Naive B cell (primary cell): Measurements from ENCODE around the gene SMTNL1. TPM values are rescaled to one million over a fixed set of nuclear protein-coding genes. Genes with fewer than 3 reads are reported as not detected.
A peak's percentile ranks its signal among the peaks of the same experiment; 100 is the strongest.
"Not testable (repeated sequence)": the region's sequence is repeated elsewhere in the genome, so short reads cannot be mapped to it uniquely, and the experiment has no call there.

Source experiments
- ATAC-seq, 2 donors: fragments of 150-1000 bp; cut with Tn5 transposase; 2 replicates each; pipeline ENCODE4 v1.10.0; 2021; ENCODE audit warnings: low read depth in 2 of 2, mild to moderate bottlenecking in 2 of 2, moderate library complexity in 2 of 2
- DNase-seq: peaks from one replicate; pipeline ENCODE4 v3.0.0; 2022
- H3K27ac Mint-ChIP-seq, 6 donors: one replicate each; pipeline ENCODE4 v1.8.0; 2020 to 2022; ENCODE audit warnings: mild to moderate bottlenecking in 6 of 6, mixed read lengths in 6 of 6, moderate library complexity in 5 of 6, inconsistent platforms in 2 of 6
- H3K27me3 Mint-ChIP-seq, 3 donors: one replicate each; pipeline ENCODE4 v1.8.0; 2021 to 2022; ENCODE audit warnings: mixed read lengths in 3 of 3, mild to moderate bottlenecking in 1 of 3
- H3K36me3 Mint-ChIP-seq, 2 donors: one replicate each; pipeline ENCODE4 v1.8.0; 2020 to 2022; ENCODE audit warnings: mixed read lengths in 2 of 2, inconsistent platforms in 1 of 2, mild to moderate bottlenecking in 1 of 2
- H3K4me1 Mint-ChIP-seq, 3 donors: one replicate each; pipeline ENCODE4 v1.8.0; 2020 to 2022; ENCODE audit warnings: mixed read lengths in 3 of 3, inconsistent platforms in 1 of 3, mild to moderate bottlenecking in 1 of 3, moderate library complexity in 1 of 3
- H3K4me3 Mint-ChIP-seq, 8 donors: one replicate each; pipeline ENCODE4 v1.8.0; 2020 to 2022; ENCODE audit warnings: mild to moderate bottlenecking in 8 of 8, mixed read lengths in 8 of 8, moderate library complexity in 8 of 8, inconsistent platforms in 2 of 8
- H3K9me3 Mint-ChIP-seq, 7 donors: one replicate each; pipeline ENCODE4 v1.8.0; 2020 to 2022; ENCODE audit warnings: mixed read lengths in 7 of 7, mild to moderate bottlenecking in 5 of 7, inconsistent platforms in 2 of 7, moderate library complexity in 1 of 7
- polyA plus RNA-seq, 6 donors: library from polyadenylated mRNA; unstranded; fragments of 300-500 nt; fragmentation: Illumina TruSeq; gene quantifications; one replicate each; pipeline ENCODE4 v1.2.3, GENCODE V29; 2021; ENCODE audit warnings: low read depth in 6 of 6

SMTNL1 gene
- polyA plus RNA-seq, 6 donors from 2014 or later, result 0.18 to 0.40 (median 0.34) TPM; not detected in 3

- ATAC-seq, result peak; percentile 34 to 45
- Mint-ChIP-seq H3K4me1 (peaks cover 37 to 43% (median 38%) of the 10 kb centered on the region in 3 donors), H3K4me3 (peak overlapping the region; percentile 91 to 99 (median 97))
Observed at GRCh38 chr11:57514538-57515331, 22.7 kb upstream of the SMTNL1 start.

GRCh38 chr11:57515332-57516060, 21.9 kb upstream of the SMTNL1 start, which contains the start of gene SLC43A1:
Gene SLC43A1 (minus strand): TSS chr11:57515702. CDS start chr11:57514111, 1,591 bp downstream.
- H3K36me3 Mint-ChIP-seq, result no peaks in the 10 kb centered on the region
- H3K4me1 Mint-ChIP-seq, result peaks cover 37 to 43% (median 38%) of the 10 kb centered on the region in 3 donors
- peak within 1 kb of the TSS; percentile 64 to 97 (median 90) for H3K27ac Mint-ChIP-seq
- ATAC-seq (peak; percentile 16 to 19), DNase-seq (no peak)
- no peaks in the 10 kb centered on the region for H3K9me3 Mint-ChIP-seq
- H3K4me3 Mint-ChIP-seq, result peak within 1 kb of the TSS; percentile 91 to 99 (median 97)
- no peaks in the 10 kb centered on the region for H3K27me3 Mint-ChIP-seq

More at GRCh38 chr11:57514538-57515331, 22.7 kb upstream of the SMTNL1 start:
- Mint-ChIP-seq H3K27me3 (no peaks in the 10 kb centered on the region), H3K9me3 (no peaks in the 10 kb centered on the region), H3K36me3 (no peaks in the 10 kb centered on the region), H3K27ac (peak overlapping the region; percentile 60 to 97 (median 74))
- peak; percentile 24 for DNase-seq

- Mint-ChIP-seq H3K27me3 (no peaks in the 10 kb centered on the region), H3K9me3 (no peaks in the 10 kb centered on the region), H3K36me3 (no peaks in the 10 kb centered on the region), H3K4me3 (peak overlapping the region; percentile 91 to 99 (median 97)), H3K27ac (peak overlapping the region in 3 of 6 donors; percentile 64 to 97 (median 66)), H3K4me1 (peaks cover 37 to 43% (median 38%) of the 10 kb centered on the region in 3 donors)
- DNase-seq (no peak), ATAC-seq (no peak)
Observed at GRCh38 chr11:57516061-57516443, 21.3 kb upstream of the SMTNL1 start.

- Mint-ChIP-seq H3K9me3 (no peaks in the 10 kb centered on the region), H3K4me1 (peaks cover under 1 to 13% (median 8%) of the 10 kb centered on the region in 3 donors), H3K36me3 (no peaks in the 10 kb centered on the region), H3K27me3 (no peaks in the 10 kb centered on the region), H3K4me3 (no peak overlapping the region), H3K27ac (no peak overlapping the region)
- DNase-seq, result no peak
- no peak for ATAC-seq
Observed at GRCh38 chr11:57521116-57521515, 16.3 kb upstream of the SMTNL1 start.

GRCh38 chr11:57523419-57523818, 14.0 kb upstream of the SMTNL1 start:
- DNase-seq (no peak), ATAC-seq (no peak)
- H3K4me3 Mint-ChIP-seq, result no peak overlapping the region

GRCh38 chr11:57527056-57527631, 10.3 kb upstream of the SMTNL1 start:
- Mint-ChIP-seq H3K27me3 (no peaks in the 10 kb centered on the region), H3K36me3 (no peaks in the 10 kb centered on the region), H3K9me3 (no peaks in the 10 kb centered on the region), H3K4me1 (peaks cover 16 to 30% (median 28%) of the 10 kb centered on the region in 3 donors), H3K4me3 (peak overlapping the region in 1 of 8 donors; percentile 73), H3K27ac (no peak overlapping the region)
- peak; percentile 61 for DNase-seq
- no peak for ATAC-seq

More at GRCh38 chr11:57523419-57523818, 14.0 kb upstream of the SMTNL1 start:
- H3K4me1 Mint-ChIP-seq, result peaks cover 0 to 12% (median 7%) of the 10 kb centered on the region in 3 donors
- H3K9me3 Mint-ChIP-seq, result no peaks in the 10 kb centered on the region
- H3K36me3 Mint-ChIP-seq, result no peaks in the 10 kb centered on the region
- H3K27ac Mint-ChIP-seq, result no peak overlapping the region
- no peaks in the 10 kb centered on the region for H3K27me3 Mint-ChIP-seq

GRCh38 chr11:57529012-57529411, 8.4 kb upstream of the SMTNL1 start:
- Mint-ChIP-seq H3K4me3 (peak overlapping the region in 3 of 8 donors; percentile 28 to 89 (median 41)), H3K27ac (no peak overlapping the region), H3K36me3 (no peaks in the 10 kb centered on the region), H3K4me1 (peaks cover 16 to 30% (median 28%) of the 10 kb centered on the region in 3 donors), H3K9me3 (no peaks in the 10 kb centered on the region), H3K27me3 (no peaks in the 10 kb centered on the region)
- ATAC-seq, result no peak
- no peak for DNase-seq

- Mint-ChIP-seq H3K9me3 (no peaks in the 10 kb centered on the region), H3K4me3 (peak overlapping the region; percentile 89 to 98 (median 97)), H3K36me3 (no peaks in the 10 kb centered on the region), H3K27ac (peak overlapping the region; percentile 95 to 98 (median 96)), H3K4me1 (peaks cover 16 to 30% (median 28%) of the 10 kb centered on the region in 3 donors), H3K27me3 (no peaks in the 10 kb centered on the region)
- ATAC-seq (no peak), DNase-seq (no peak)
Observed at GRCh38 chr11:57530215-57530595, 7.2 kb upstream of the SMTNL1 start.

- Mint-ChIP-seq H3K27ac (peak within 1 kb of the TSS; percentile 95 to 98 (median 96)), H3K4me1 (peaks cover 16 to 30% (median 28%) of the 10 kb centered on the region in 3 donors), H3K4me3 (peak within 1 kb of the TSS; percentile 89 to 98 (median 97)), H3K27me3 (no peaks in the 10 kb centered on the region), H3K9me3 (no peaks in the 10 kb centered on the region), H3K36me3 (no peaks in the 10 kb centered on the region)
- ATAC-seq, result peak; percentile 87 to 89
- DNase-seq, result peak; percentile 92
Observed at GRCh38 chr11:57530596-57531507, 6.5 kb upstream of the SMTNL1 start, which contains the start of gene TIMM10. Gene TIMM10 (minus strand): TSS chr11:57530754. CDS start chr11:57530189, 565 bp downstream.

GRCh38 chr11:57534449-57534848, 2.9 kb upstream of the SMTNL1 start:
- H3K36me3 Mint-ChIP-seq, H3K9me3 Mint-ChIP-seq, DNase-seq, H3K27me3 Mint-ChIP-seq, H3K4me3 Mint-ChIP-seq, ATAC-seq, H3K27ac Mint-ChIP-seq: not testable (repeated sequence)
- H3K4me1 Mint-ChIP-seq, result peaks cover 10 to 23% (median 19%) of the 10 kb centered on the region in 3 donors

- Mint-ChIP-seq H3K9me3 (no peaks in the 10 kb centered on the region), H3K4me3 (no peak overlapping the region), H3K27me3 (no peaks in the 10 kb centered on the region), H3K27ac (peak overlapping the region in 1 of 6 donors; percentile 42), H3K36me3 (no peaks in the 10 kb centered on the region), H3K4me1 (peaks cover 0 to 10% (median 2%) of the 10 kb centered on the region in 3 donors)
- no peak for DNase-seq
- no peak for ATAC-seq
Observed at GRCh38 chr11:57539342-57539741, 1.9 kb downstream of the SMTNL1 start.

GRCh38 chr11:57541169-57541568, 3.8 kb downstream of the SMTNL1 start:
- Mint-ChIP-seq H3K36me3 (no peaks in the 10 kb centered on the region), H3K4me3 (no peak overlapping the region), H3K27ac (no peak overlapping the region), H3K9me3 (no peaks in the 10 kb centered on the region), H3K4me1 (peaks cover 0 to 10% (median 2%) of the 10 kb centered on the region in 3 donors), H3K27me3 (no peaks in the 10 kb centered on the region)
- DNase-seq (no peak), ATAC-seq (no peak)
